ENCODE data around the gene SLC15A3.

DNA sequence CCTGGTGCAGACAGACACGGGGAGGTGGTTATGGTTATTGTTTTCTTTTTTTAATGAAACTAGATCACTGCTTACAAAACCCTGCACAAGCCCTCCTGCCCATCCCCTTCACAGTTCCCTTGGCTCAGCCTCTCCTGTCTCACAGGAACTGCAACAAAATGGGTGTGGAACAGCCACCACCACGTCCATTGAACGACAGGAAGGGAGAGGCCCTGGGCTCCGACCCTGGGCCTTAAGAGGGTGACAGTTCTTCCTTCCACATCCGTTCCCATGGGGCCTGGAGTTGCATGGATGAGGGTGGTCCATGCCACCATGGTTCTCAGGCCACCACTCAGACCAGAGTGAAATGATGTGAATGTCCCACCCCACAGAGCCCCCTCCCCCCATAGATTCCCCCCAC lies 61.3 kb downstream of the SLC15A3 start:
- no peak for TF ChIP-seq EZH2 (IDR thresholded peaks at IDR 0.05; ENCODE audit: low read length, missing control alignments)
- TF ChIP-seq, protein P1, sequence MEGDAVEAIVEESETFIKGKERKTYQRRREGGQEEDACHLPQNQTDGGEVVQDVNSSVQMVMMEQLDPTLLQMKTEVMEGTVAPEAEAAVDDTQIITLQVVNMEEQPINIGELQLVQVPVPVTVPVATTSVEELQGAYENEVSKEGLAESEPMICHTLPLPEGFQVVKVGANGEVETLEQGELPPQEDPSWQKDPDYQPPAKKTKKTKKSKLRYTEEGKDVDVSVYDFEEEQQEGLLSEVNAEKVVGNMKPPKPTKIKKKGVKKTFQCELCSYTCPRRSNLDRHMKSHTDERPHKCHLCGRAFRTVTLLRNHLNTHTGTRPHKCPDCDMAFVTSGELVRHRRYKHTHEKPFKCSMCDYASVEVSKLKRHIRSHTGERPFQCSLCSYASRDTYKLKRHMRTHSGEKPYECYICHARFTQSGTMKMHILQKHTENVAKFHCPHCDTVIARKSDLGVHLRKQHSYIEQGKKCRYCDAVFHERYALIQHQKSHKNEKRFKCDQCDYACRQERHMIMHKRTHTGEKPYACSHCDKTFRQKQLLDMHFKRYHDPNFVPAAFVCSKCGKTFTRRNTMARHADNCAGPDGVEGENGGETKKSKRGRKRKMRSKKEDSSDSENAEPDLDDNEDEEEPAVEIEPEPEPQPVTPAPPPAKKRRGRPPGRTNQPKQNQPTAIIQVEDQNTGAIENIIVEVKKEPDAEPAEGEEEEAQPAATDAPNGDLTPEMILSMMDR (conservative IDR thresholded peaks at IDR 0.05 in 1 of 2, IDR thresholded peaks at IDR 0.05 in 1 of 2; ENCODE audit: low read depth in 1 of 2, low read length in 2 of 2) = no peak
